ENCODE measurements around the gene FOXC1.

FOXC1 gene

GRCh38 chr6:1584146-1584545, 25.6 kb upstream of the FOXC1 start:
- no peak for DNase-seq (ENCODE audit: low read depth in 2 of 2, low spot score in 1 of 2)

GRCh38 chr6:1584996-1585668, 24.6 kb upstream of the FOXC1 start:
- DNase-seq (ENCODE audit: low read depth in 2 of 2, low spot score in 1 of 2) = no peak

GRCh38 chr6:1585669-1586049, 24.1 kb upstream of the FOXC1 start:
- no peak for DNase-seq (ENCODE audit: low read depth in 2 of 2, low spot score in 1 of 2)

GRCh38 chr6:1586256-1586655, 23.5 kb upstream of the FOXC1 start:
- no peak for DNase-seq (ENCODE audit: low read depth in 2 of 2, low spot score in 1 of 2)

GRCh38 chr6:1586861-1587450, 22.8 kb upstream of the FOXC1 start:
- DNase-seq (ENCODE audit: low read depth in 2 of 2, low spot score in 1 of 2) = no peak

- DNase-seq (ENCODE audit: low read depth in 2 of 2, low spot score in 1 of 2) = no peak
Observed at GRCh38 chr6:1587546-1587945, 22.2 kb upstream of the FOXC1 start.

GRCh38 chr6:1587977-1588376, 21.7 kb upstream of the FOXC1 start:
- DNase-seq (ENCODE audit: low read depth in 2 of 2, low spot score in 1 of 2) = no peak

- no peak for DNase-seq (ENCODE audit: low read depth in 2 of 2, low spot score in 1 of 2)
Observed at GRCh38 chr6:1589208-1589607, 20.5 kb upstream of the FOXC1 start.

- DNase-seq (ENCODE audit: low read depth in 2 of 2, low spot score in 1 of 2) = no peak
Observed at GRCh38 chr6:1590580-1590979, 19.1 kb upstream of the FOXC1 start.

GRCh38 chr6:1591243-1591642, 18.5 kb upstream of the FOXC1 start:
- DNase-seq (ENCODE audit: low read depth in 2 of 2, low spot score in 1 of 2) = no peak

GRCh38 chr6:1591926-1592325, 17.8 kb upstream of the FOXC1 start:
- no peak for DNase-seq (ENCODE audit: low read depth in 2 of 2, low spot score in 1 of 2)

GRCh38 chr6:1592852-1593251, 16.9 kb upstream of the FOXC1 start:
- no peak for DNase-seq (ENCODE audit: low read depth in 2 of 2, low spot score in 1 of 2)

GRCh38 chr6:1593286-1593957, 16.3 kb upstream of the FOXC1 start:
- no peak for DNase-seq (ENCODE audit: low read depth in 2 of 2, low spot score in 1 of 2)

GRCh38 chr6:1593958-1594314, 15.8 kb upstream of the FOXC1 start:
- no peak for DNase-seq (ENCODE audit: low read depth in 2 of 2, low spot score in 1 of 2)

- DNase-seq (ENCODE audit: low read depth in 2 of 2, low spot score in 1 of 2) = no peak
Observed at GRCh38 chr6:1594445-1595200, 15.1 kb upstream of the FOXC1 start.

GRCh38 chr6:1595271-1596087, 14.2 kb upstream of the FOXC1 start:
- no peak for DNase-seq (ENCODE audit: low read depth in 2 of 2, low spot score in 1 of 2)

GRCh38 chr6:1596088-1596852, 13.4 kb upstream of the FOXC1 start:
- peak in 1 of 2 donors; percentile 31 for DNase-seq (ENCODE audit: low read depth in 2 of 2, low spot score in 1 of 2)

GRCh38 chr6:1597121-1597744, 12.5 kb upstream of the FOXC1 start:
- DNase-seq (ENCODE audit: low read depth in 2 of 2, low spot score in 1 of 2) = no peak

GRCh38 chr6:1597924-1598323, 11.8 kb upstream of the FOXC1 start:
- DNase-seq (ENCODE audit: low read depth in 2 of 2, low spot score in 1 of 2) = no peak

GRCh38 chr6:1598433-1598832, 11.3 kb upstream of the FOXC1 start:
- no peak for DNase-seq (ENCODE audit: low read depth in 2 of 2, low spot score in 1 of 2)
